ENCODE results near the gene TPM4.
"Not testable (repeated sequence)": the region's sequence is repeated elsewhere in the genome, so short reads cannot be mapped to it uniquely, and the experiment has no call there.

TPM4 gene

DNA sequence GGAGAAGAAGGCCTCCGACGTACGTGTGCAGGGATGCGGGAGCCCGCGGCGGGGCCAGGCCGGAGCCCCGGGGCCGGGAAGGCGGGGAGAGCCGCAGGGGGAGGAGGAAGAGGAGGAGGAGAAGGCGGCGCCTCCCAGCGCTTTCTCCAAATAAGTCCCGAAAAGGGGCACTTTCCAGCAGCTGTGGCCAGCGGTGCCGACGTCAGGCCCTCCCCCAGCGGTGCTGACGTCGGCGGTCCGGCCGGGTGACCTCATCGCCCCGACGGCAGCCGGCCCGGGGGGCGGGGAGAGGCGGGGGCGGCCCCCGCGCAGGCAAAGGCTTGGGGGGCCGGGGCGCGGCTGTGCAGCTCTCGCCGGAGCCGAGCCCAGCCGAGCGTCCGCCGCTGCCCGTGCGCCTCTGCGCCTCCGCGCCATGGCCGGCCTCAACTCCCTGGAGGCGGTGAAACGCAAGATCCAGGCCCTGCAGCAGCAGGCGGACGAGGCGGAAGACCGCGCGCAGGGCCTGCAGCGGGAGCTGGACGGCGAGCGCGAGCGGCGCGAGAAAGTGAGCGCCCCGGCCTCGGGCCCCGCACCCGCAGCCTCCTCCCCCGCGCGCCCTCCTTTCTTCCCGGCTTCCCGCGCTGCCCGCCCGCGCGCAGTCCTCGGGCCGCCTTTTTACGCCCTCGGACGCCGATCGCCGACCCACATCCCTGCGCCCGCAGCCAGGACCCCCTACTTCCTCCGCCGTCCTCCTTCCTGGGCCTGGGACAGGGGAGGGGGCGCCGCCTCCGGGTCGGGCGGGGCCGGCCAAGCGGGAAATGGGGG, at the start of gene TPM4:
TPM4 (plus strand) TSS at position 342 of the 804 bp plus-strand sequence; CDS start at position 413, 71 bp downstream.
- peak; percentile 70 for DNase-seq

DNA sequence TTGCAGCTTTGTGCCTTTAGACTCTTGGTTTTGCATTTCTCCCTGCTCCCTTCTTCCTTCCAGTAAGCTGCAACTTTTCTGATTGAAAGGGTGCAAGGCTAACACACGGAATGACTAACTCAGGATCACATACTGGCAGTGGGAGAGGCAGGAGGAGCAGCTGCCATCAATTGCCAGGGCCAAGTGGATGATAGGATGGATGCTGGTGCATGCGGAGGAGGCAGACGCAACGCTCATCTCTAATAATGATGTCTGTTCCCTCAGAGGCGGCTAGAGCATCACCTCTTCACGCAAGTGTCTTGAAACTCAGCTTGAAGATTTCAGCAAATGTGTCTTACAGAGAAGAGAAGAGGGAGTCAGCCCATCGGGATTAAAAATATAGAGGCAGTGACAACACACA, 49.5 kb upstream of the TPM4 start:
- no peak for DNase-seq

DNA sequence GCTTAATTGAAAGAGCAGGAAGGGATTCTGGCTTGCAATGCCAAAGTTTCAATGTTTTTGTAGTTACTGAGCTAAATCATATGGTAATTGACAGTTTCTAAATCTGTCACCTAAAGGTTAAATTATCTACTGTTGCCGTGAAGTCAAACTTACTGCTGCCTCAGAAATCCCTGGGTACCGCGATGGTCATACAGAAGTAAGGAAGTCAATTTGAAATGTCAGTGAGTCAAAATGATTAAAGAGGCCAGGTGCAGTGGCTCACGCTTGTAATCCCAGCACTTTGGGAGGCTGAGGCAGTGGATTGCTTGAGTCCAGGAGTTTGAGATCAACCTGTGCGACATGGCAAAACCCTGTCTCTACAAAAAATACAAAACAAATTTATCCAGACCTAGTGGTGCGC, 48.8 kb upstream of the TPM4 start:
- DNase-seq: no peak

DNA sequence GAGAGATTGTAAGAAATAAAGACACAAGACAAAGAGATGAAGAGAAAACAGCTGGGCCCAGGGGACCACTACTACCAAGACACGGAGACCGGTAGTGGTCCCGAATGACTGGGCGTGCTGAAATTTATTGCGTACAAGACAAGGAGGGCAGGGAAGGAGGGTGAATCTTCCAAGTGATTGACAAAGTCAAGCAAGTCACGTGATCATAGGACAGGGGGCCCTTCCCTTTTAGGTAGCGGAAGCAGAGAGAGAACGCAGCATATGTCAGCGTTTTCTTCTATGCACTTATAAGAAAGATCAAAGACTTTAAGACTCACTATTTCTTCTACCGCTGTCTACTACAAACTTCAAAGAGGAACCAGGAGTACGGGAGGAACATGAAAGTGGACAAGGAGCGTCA, 46.1 kb upstream of the TPM4 start:
- DNase-seq: not testable (repeated sequence)

DNA sequence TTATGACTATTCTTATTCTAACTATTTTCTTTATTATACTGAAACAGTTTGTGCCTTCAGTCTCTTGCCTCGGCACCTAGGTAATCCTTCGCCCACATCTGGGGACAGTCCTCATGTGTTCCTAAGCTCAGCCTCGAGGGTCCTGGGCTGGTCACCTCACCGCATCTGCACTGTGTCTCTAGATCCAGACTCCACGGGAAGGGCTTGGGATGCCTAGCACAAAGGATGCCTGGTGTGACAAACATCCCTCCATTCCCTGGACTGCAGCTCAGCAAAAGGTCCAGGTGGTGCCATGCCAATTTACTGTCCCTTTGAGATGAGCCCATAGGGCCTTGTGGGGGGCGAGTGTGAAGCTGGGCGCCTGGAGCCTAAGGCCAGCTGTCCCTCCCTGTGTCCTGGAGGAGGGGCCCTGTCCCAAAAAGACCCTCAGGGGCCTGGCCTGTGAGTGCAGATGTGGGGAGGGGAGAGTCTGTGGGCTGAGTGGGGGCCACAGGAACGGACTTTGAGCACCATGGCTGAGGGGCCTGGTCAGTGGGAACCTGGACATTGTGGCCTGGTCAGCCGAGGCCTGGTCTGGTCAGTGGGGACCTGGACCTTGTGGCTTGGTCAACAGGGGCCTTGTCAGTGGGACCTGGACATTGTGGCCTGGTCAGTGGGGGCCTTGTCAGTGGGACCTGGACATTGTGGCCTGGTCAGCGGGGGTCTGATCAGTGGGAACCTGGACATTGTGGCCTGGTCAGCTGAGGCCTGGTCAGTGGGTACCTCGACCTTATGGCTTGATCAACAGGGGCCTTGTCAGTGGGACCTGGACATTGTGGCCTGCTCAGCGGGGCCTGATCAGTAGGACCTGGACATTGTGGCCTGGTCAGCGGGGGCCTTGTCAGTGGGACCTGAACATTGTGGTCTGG, 45.1 kb upstream of the TPM4 start:
- no peak for DNase-seq

DNA sequence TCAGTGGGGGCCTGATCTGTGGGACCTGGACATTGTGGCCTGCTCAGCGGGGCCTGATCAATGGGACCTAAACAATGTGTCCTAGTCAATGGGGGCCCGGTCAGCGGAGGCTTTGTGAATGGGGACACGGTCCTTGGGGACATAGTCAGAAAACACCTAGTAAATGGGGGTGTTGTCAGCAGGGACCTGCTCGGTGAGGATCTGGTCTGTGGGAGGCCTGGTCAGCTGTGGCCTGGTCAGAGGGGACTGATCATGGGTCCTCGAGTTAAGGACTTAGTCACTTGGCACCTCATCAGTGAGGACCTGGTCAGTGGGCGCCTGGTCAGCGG, 44.5 kb upstream of the TPM4 start:
- no peak for DNase-seq

DNA sequence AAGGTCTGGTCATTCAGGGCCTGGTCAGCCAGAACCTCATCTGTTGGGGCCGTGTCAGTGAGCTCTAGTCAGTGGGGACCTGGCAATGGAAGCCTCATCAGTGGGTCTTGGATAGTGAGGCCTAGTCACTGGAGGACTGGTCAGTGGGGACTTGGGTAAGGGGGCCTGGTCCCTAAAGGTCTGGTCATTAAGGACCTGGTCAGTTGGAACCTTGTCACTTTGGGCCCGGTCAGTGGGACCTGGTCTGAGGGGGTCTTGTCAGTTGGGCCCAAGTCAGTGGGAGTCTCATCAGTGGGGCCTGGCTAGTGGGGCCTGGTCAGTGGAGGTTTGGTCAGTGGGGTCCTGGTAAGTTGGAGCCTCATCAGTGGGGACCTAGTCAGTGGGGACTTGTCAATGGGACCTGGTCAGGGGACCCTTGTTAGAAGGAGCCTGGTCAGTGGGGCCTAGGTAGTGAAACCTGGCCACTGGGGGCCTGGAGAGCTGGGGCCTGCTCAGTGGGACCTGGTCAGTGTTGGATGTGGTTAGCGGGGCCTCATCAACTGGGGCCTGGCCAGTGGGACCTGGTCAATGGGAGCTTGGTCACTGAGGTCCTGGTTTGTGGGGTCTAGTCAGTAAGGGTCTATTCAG, 43.7 kb upstream of the TPM4 start:
- no peak for DNase-seq

DNA sequence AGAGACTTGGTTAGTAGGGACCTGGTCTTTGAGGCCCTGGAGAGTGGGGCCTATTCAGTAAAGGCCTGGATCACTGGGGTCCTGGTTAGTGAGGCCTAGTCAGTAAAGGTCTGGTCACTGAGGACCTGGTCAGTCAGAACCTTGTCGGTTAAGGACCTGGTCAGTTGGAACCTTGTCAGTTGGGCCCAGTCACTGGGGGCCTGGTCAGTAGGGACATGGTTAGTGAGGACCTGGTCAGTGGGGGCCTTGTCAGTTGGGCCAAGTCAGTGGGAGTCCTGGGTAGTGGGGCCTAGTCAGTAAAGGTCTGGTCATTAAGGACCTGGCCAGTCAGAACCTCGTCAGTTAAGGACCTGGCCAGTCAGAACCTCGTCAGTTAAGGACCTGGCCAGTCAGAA, 43.2 kb upstream of the TPM4 start:
- DNase-seq: no peak

DNA sequence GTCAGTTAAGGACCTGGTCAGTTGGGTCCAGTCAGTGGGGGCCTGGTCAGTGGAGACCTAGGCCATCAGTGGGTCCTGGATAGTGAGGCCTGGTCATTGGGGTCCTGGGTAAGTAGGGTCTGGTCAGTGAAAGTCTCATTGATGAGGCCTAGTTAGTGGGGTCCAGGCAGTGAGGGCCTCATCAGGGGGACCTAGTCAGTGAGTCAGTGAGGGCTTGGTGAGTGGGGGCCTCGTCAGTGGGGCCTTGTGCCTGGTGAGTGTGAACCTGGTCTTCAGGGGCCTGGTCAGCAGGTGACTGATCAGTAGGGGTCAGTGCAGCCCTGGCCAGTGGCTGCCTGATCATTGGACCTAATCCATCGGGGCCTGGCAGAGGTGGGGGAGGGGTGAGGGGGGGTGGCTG, 42.6 kb upstream of the TPM4 start:
- DNase-seq: no peak

DNA sequence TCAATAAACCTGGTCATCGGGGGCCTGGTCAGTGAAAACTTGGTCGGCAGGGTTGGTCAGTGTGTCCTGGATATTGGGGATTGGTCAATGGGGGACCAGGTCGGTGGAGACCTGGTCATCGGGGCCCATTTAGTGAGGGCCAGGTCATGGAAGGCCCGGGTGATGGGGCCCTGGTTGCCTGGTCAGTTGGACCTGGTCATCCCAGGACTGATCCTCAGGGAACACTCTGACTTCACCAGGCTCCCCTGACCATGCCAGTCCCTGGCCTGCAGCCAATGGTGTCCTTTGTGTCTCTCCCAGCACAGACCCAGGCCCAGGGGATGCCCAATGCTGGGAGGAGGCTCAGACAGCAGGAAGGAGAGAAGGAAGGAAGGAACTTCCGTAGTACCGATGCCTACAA, 42.1 kb upstream of the TPM4 start:
- DNase-seq: no peak

DNA sequence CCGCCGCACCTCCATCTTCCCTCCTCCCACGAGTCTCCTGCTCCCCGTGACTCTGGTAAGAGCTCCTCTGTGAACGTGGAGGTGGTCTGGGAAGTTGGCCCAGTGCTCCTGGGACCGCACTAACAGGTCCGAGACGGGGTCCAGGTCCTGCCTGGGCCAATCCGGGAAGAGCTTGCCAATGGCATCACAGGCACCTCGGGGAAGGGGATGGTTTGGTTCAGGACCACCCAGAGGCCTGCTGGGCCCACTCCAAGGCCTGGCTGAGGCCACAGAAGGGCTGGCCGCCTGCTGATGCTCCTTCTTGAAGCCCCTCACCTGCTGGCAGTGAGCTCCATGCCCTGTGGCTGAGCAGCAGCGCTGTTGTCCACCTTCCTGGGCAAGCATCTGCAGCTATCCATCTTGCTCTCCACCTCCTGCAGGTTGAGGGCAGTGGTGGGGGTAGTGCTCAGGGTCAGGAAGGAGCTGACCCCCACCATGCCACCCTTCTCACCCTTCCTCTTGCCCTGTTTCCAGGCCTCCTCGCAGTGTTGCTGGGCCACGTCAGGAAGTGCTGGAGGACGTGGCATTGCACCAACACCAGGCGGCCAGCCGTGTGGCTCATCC, 41.2 kb upstream of the TPM4 start:
- no peak for DNase-seq

DNA sequence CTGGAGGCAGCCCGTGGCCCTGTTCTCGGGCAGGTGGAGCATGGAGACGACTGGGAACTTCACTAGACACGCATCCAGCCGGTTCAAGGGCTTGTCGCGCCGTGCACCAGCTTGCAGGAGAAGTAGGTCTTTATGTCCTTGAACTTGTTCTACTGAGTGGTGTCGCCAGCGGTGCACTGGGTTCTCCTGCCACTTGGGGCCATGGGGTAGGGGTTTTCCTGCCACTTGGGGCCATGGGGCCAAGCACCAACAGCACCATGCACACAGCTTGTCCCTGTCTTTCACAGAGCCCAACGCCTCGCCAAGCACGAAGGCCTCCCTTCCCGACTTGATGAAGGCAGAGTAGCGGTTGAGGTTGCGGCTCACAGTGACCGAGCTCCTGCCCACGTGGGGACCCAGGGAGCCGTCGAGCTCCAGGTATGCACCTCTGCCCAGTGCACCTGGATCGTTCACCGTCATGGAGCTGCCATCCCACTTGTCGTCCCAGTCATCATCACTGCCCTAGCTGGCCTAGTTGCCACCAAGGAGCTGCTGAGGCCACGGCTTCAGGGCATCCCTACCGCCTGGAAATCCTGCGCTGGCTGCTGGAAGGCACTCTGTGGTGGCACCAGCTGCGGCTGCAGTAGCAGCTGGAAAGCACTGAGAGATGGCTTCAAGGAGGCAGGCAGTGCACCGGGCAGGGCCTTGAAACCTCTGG, 40.5 kb upstream of the TPM4 start:
- no peak for DNase-seq

DNA sequence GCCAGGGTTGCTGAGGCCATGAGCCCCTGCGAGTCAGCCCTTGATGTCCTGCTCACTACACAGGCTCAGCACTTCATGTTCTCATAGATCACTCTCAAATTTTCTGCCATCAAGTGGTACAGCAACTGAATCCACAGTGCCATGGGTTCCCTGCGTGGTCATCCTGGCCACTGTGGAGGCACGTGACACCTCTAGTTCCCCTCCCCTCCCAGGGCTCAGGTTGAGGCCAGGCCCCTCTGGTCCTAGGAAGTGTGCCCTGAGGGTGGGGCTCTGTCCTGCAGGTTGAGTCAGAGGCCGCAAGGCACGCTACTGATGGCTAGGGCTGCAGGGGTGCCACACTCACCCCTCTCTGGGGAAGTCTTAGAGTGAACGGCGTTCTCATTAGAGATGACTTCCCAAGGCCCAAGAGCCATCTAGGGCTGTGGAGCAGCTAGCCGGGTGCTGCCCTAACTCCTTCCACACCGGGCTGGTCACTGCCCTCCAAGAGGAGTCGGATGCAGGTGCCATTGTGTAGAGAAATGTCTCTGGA, 39.8 kb upstream of the TPM4 start:
- DNase-seq: no peak

DNA sequence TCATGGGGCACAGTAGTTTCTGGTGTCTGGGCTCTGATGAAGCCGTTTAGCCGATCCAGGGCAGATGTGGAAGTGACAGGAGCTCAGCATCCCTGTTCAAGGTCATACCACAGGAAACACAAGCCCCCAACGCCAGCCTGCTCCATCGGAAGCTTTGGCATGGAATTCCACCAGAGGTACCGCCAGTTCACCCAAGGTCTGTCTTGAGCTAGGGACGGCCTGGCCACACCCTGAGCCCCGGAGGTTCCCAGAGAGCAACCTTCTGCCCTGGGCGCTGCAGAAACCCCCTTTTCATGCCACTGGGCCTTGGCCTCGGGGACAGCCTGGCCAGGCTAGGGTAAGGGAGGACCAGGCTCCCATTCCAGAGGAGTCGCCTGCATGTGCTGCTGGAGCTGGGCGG, 39.4 kb upstream of the TPM4 start:
- DNase-seq: no peak

DNA sequence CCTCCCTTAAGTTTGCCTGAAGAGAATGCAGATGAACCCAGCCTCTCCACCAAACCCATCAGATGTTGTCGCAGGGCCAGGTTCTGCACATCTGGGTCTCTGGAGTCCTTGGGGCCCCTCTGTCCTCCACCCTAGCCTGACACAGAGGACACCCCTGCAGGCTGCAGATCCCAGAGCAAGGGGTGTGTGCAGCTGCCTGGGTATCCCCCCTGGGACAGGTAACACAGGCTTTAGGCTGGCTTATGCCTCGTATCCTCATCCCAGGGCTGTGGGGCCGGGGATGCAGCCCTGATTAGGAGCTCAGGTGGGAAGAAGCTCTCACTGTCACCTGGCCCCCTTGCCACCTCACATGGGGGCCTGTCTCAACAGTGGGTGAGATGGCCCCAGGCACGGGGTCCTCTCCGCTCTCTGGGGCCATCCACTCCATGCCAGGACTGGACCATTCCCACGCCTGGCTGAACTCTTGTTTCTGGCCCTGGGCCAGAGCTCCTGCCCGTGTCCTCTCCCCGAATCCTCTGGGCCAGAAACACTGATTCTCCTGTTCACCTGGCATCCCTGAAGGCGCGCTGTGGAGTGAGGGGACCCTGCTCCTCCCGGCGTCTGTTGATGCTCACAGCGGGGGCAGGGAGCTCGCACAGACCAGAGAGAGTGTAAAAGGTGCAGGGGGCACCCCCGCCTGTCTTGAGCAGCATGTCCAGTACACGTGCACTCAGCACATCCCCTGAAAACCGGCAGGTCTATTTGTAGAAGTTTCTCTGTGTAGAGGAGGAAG, 38.7 kb upstream of the TPM4 start:
- DNase-seq: no peak

DNA sequence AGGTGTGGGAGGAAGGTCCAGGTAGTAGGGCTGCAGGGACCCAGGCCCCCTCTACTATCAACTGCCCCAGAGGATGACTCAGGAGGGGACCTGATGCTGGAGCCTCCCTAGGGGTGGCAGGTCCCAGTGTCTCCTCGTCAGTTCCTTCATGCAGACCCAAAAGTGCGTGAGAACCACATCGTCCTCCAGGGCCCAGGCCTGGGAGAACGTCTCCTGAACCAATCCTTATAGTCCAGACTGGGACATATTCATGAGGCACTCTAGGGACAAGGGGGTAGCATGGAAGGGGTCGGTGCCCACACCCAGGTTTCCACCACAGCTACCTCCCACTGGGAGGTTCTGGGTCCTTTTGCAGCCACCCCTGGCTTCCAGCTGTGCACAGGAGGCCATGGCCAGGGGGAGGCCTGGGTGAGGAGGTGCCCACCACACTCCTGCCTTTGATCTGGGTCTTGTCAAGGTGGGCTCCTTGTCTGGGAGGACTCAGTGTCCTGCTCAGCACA, 38.0 kb upstream of the TPM4 start:
- DNase-seq: no peak

DNA sequence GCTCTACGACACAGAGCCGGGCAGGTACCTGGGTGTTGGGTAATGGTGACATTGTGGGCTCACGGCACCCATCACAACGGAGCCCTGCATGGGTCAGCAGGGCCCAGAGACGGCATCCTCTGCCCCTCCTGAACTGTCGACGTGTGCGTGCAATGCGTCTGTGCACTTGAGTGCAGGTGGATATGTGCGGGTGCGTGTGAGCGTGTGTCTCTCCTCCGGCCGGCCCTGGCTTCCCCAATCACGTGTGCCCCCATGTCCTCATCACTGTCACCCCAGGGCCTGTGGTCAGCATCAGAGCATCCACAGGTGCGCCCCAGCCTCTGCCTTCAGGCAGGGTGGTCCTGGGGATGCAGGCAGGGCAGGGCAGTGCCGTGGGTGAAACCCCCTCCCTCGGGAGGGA, 37.2 kb upstream of the TPM4 start:
- DNase-seq: no peak

DNA sequence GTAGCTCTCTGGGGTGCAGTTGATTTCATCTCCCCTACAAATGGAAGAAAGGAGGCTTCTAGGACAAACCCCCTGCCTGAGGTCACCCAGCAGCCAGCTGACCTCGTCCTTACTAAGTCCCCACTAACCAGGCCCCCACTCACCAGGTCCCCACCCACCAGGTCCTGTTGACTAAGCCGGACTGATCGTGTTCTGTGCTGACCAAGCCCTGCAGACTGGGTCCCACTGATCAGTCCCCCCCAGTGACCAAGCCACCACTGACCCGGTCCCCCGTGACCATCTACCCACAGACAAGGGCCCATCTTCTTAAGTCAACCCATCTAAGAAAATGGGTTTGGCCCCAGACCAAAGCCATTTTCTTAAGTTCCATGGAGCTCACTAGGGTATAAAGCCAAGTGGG, 36.8 kb upstream of the TPM4 start:
- DNase-seq: no peak

DNA sequence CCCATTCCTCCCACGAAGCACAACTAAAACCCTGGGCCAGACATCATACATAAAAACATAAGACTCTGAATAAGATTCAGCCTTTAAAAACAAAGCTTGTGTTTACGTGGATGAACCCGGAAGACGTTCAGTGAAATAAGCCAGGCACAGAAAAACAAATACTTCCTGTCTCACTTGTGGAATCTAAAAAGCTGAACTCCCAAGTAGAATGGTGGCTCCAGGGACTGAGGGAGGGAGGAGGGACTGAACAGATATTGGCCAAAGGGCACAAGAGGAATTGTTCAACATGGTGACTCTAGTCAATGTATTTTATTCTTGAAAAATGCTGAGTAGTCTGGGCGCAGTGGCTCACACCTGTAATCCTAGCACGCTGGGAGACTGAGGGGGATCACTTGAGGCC, 35.7 kb upstream of the TPM4 start:
- no peak for DNase-seq

DNA sequence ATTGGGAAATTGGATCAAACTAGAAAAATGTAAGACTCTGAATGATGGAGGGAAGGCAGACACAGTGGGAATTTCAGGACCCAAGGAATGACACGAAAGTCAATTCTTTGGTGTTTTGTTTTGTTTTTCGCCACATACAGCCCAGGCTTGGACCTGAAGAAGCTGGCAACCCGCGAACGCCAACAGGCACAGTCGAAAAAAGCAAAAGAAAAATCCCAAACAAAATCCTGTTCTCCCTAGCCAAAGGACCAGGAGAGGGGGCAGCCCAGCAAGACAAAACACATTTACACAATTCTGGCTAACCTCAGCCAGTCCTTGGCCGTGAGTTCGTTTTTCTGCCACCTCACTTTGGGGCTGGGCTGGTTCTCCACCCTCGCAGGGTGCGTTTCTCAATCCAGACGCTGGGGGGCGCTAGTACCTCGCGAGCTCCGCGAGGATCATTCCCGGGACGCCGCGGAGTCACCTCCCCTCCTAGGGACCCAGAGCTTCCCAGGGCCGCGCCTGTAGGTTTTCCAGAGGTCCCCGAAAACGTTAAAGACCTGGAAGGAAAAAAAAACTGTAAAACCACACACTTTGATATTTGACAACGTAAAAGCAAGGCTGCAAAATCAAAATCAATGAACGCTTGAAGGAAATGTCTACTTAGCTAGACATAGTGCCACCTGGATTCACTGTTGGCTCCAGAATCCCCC, 34.9 kb upstream of the TPM4 start:
- DNase-seq: peak; percentile 63

DNA sequence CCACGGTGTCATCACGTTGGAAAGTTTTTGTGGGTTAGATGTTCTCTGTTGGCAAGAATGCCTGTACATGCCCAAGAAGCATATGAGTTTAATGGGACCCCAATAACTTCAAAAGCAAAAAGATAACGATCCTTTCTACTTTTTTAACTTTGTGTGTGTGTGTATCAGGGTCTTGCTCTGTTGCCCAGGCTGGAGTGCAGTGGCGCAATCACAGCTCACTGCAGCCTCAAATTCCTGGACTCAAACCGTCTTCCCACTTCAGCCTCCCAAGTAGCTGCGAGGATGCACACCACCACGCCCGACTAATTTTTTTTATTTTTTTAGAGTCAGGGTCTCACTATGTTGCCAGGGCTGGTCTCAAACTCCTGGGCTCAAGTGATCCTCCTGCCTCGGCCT, 34.3 kb upstream of the TPM4 start:
- no peak for DNase-seq
